GM18499 (cell line): ENCODE data around the gene AGFG1.
A peak's percentile ranks its signal among the peaks of the same experiment; 100 is the strongest.

Experiments used
- ATAC-seq: cut with Tn5 transposase; IDR thresholded peaks from one replicate; pipeline ENCODE4 v1.9.1; 2021; ENCODE audit warnings: moderate number of reproducible peaks; ENCODE audit not compliant: insufficient read depth, unreplicated experiment

The AGFG1 gene

GRCh38 chr2:227471924-227472264, at the start of gene AGFG1:
Gene AGFG1 (plus strand): TSS chr2:227472156. CDS start chr2:227472422, 266 bp downstream.
- ATAC-seq: peak; percentile 75

GRCh38 chr2:227423656-227424499, 48.1 kb upstream of the AGFG1 start:
- ATAC-seq: no peak

GRCh38 chr2:227428731-227429285, 43.1 kb upstream of the AGFG1 start:
- ATAC-seq: no peak

- no peak for ATAC-seq
These were observed 41.3 kb upstream of the AGFG1 start for GRCh38 chr2:227430639-227431038.

- no peak for ATAC-seq
These were observed 38.8 kb upstream of the AGFG1 start for GRCh38 chr2:227433171-227433570.

GRCh38 chr2:227436436-227437174, 35.4 kb upstream of the AGFG1 start:
- ATAC-seq: no peak

GRCh38 chr2:227439214-227439613, 32.7 kb upstream of the AGFG1 start:
- no peak for ATAC-seq

GRCh38 chr2:227442639-227443038, 29.3 kb upstream of the AGFG1 start:
- ATAC-seq: no peak

GRCh38 chr2:227443889-227444568, 27.9 kb upstream of the AGFG1 start:
- ATAC-seq: no peak

GRCh38 chr2:227447606-227448005, 24.4 kb upstream of the AGFG1 start:
- ATAC-seq: no peak

GRCh38 chr2:227450311-227450841, 21.6 kb upstream of the AGFG1 start:
- no peak for ATAC-seq

GRCh38 chr2:227450926-227451654, 20.9 kb upstream of the AGFG1 start:
- no peak for ATAC-seq

GRCh38 chr2:227451655-227451992, 20.3 kb upstream of the AGFG1 start:
- no peak for ATAC-seq

- ATAC-seq: no peak
These were observed 18.1 kb upstream of the AGFG1 start for GRCh38 chr2:227453810-227454209.

- ATAC-seq: no peak
These were observed 17.6 kb upstream of the AGFG1 start for GRCh38 chr2:227454323-227454860.

GRCh38 chr2:227455200-227455599, 16.8 kb upstream of the AGFG1 start:
- ATAC-seq: no peak

GRCh38 chr2:227456102-227456501, 15.9 kb upstream of the AGFG1 start:
- ATAC-seq: no peak

GRCh38 chr2:227456772-227457171, 15.2 kb upstream of the AGFG1 start:
- ATAC-seq: no peak

- no peak for ATAC-seq
These were observed 11.9 kb upstream of the AGFG1 start for GRCh38 chr2:227460070-227460485.

- no peak for ATAC-seq
These were observed 11.1 kb upstream of the AGFG1 start for GRCh38 chr2:227460833-227461232.
